Loucy (cell line): Measurements from ENCODE around the gene PLOD3.

ENCODE experiments used
- CTCF ChIP-seq: fragments of 200-600 bp; sonication (generic); conservative IDR thresholded peaks from 2 replicates; pipeline ENCODE4 v1.5.1; 2014; ENCODE audit warnings: mild to moderate bottlenecking, antibody characterized with exemption, low read length
- EZH2phosphoT487 ChIP-seq: fragments of 200-600 bp; IDR thresholded peaks from 2 replicates; pipeline ENCODE4 v1.6.1; 2018; ENCODE audit warnings: antibody characterized with exemption, mild to moderate bottlenecking, moderate library complexity, borderline replicate concordance

GRCh38 chr7:101248276-101248675 is 30.9 kb upstream of the PLOD3 start:
- no peak for TF ChIP-seq CTCF
- TF ChIP-seq EZH2phosphoT487 = no peak
